ENCODE results near the gene ALB.

DNA sequence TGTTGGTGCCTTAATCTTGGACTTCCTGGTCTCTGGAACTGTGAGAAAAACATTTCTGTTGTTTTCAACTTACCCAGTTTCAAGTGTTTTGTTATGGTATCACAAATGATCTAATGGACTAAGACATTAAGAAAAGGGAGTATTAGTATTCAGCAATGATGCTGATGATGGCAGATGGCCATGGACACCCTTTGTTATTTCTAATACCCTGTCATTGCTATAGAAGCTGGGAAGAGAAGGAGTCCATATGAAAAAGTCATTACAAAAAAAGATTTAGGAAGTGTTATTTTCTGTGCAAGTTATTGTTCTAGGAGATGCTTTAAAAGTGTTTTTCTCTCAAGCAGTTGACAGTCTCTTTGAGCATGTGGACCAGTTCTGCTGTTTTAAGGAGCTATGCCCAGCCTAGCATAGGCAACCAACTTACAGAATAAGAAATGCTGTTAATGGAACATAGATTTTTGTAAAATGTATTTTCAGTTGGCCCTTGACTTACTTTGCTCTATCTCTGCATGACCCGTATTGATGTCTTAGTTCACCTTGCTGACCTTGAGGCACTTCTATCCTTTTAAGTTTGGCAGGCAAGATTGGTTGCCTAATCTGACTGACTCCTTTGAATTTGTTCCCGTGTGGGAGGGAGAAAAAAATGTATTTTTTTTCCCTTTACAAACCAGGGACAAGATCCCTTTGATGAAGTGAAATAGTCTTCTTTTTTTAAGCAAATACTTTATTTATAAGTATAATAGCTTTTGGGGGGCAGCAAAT lies 25.9 kb downstream of the ALB start:
- TF ChIP-seq, protein P1, sequence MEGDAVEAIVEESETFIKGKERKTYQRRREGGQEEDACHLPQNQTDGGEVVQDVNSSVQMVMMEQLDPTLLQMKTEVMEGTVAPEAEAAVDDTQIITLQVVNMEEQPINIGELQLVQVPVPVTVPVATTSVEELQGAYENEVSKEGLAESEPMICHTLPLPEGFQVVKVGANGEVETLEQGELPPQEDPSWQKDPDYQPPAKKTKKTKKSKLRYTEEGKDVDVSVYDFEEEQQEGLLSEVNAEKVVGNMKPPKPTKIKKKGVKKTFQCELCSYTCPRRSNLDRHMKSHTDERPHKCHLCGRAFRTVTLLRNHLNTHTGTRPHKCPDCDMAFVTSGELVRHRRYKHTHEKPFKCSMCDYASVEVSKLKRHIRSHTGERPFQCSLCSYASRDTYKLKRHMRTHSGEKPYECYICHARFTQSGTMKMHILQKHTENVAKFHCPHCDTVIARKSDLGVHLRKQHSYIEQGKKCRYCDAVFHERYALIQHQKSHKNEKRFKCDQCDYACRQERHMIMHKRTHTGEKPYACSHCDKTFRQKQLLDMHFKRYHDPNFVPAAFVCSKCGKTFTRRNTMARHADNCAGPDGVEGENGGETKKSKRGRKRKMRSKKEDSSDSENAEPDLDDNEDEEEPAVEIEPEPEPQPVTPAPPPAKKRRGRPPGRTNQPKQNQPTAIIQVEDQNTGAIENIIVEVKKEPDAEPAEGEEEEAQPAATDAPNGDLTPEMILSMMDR (IDR thresholded peaks at IDR 0.05) = no peak
- no peak for TF ChIP-seq POLR2A (IDR thresholded peaks at IDR 0.05)

Data from esophagus squamous epithelium (tissue), 4 donors.